Vagina (tissue), 2 donors: ENCODE results near the gene CSH2. TPM values are rescaled to one million over a fixed set of nuclear protein-coding genes. Genes with fewer than 3 reads are reported as not detected.
"Not testable (repeated sequence)": the region's sequence is repeated elsewhere in the genome, so short reads cannot be mapped to it uniquely, and the experiment has no call there.

Experiments
- DNase-seq, 2 donors: peaks; one replicate each; pipeline ENCODE4 v3.0.0-alpha.2; 2017; ENCODE audit errors: extremely low spot score in 2 of 2
- H3K27ac ChIP-seq: fragments of 200-600 bp; sonication (generic); one replicate; pipeline ENCODE4 v1.5.1; 2019
- H3K27me3 ChIP-seq: fragments of 200-600 bp; sonication (generic); one replicate; pipeline ENCODE4 v1.5.1; 2019
- H3K36me3 ChIP-seq, 2 donors: fragments of 200-600 bp; sonication (generic); one replicate each; pipeline ENCODE4 v1.5.1; 2017 to 2019
- H3K4me1 ChIP-seq: fragments of 200-600 bp; sonication (generic); one replicate; pipeline ENCODE4 v1.5.1; 2019
- H3K4me3 ChIP-seq, 2 donors: fragments of 200-600 bp; sonication (generic); 1 replicate in 1 of 2; 2 replicates in 1 of 2; pipeline ENCODE4 v1.5.1; 2016 to 2019
- H3K9me3 ChIP-seq: fragments of 200-600 bp; sonication (generic); one replicate; pipeline ENCODE4 v1.5.1; 2019
- POLR2A ChIP-seq, 2 donors: fragments of 450-650 bp; IDR thresholded peaks; one replicate each; pipeline ENCODE4 v1.6.1; 2017; ENCODE audit warnings: antibody characterized with exemption in 2 of 2, mild to moderate bottlenecking in 2 of 2, moderate library complexity in 2 of 2
- POLR2AphosphoS5 ChIP-seq, 2 donors: sonication (generic); formaldehyde crosslinking; IDR thresholded peaks; one replicate each; pipeline ENCODE4 v1.9.0; 2017; ENCODE audit warnings: antibody characterized with exemption in 2 of 2, mild to moderate bottlenecking in 2 of 2, low read depth in 1 of 2; ENCODE audit not compliant: insufficient read depth in 1 of 2
- intact Hi-C: fragments of 100-400 bp; cut with DNase I; formaldehyde crosslinking; loops from one replicate; pipeline ENCODE4 v1.15.1; 2023
- total RNA-seq: library from RNA; depleted of rRNA; stranded (reverse); fragments of >200 nt; gene quantifications from one replicate; pipeline ENCODE4 v1.2.3, GENCODE V29; 2016
- TF ChIP-seq, protein P1 (sequence below), 3 experiments: fragments of 450-650 bp in 2 of 3; fragments of 200-600 bp in 1 of 3; sonication (generic) in 1 of 3; IDR thresholded peaks; one replicate each; pipeline ENCODE4 v1.5.1; 2017 to 2019; ENCODE audit warnings: antibody characterized with exemption in 3 of 3, mild to moderate bottlenecking in 2 of 3, moderate library complexity in 2 of 3

Gene CSH2
- total RNA-seq, 1 donor from 2014 or later: not detected

DNA sequence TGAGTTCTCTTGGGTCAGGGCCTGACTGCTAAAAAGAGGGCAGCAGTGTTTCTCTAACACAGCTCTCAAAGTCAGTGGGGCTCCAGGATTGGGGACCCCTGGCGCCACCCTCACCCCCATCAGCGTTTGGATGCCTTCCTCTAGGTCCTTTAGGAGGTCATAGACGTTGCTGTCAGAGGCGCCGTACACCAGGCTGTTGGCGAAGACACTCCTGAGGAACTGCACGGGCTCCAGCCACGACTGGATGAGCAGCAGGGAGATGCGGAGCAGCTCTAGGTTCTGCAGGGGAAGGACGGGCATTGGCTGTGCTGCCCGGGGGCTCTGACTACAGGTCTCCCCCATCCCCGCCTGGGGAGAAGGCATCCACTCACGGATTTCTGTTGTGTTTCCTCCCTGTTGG is 44.2 kb upstream of the CSH2 start:
- no peaks in the 10 kb centered on the region for H3K36me3 ChIP-seq
- DNase-seq: no peak
- no peaks in the 10 kb centered on the region for H3K4me1 ChIP-seq
- no peaks in the 10 kb centered on the region for H3K27me3 ChIP-seq
- intact Hi-C loops: loop anchor here (10.0 kb wide), 2 partner anchors 107 to 217 kb away; partner anchors contain the start of genes ERN1 and ICAM2
- H3K4me3 ChIP-seq: no peak overlapping the region
- no peaks in the 10 kb centered on the region for H3K9me3 ChIP-seq
- no peak for TF ChIP-seq POLR2AphosphoS5 (IDR thresholded peaks at IDR 0.05; ENCODE audit: insufficient read depth in 1 of 2, low read depth in 1 of 2)
- TF ChIP-seq POLR2A (IDR thresholded peaks at IDR 0.05): no peak
- TF ChIP-seq, protein P1, sequence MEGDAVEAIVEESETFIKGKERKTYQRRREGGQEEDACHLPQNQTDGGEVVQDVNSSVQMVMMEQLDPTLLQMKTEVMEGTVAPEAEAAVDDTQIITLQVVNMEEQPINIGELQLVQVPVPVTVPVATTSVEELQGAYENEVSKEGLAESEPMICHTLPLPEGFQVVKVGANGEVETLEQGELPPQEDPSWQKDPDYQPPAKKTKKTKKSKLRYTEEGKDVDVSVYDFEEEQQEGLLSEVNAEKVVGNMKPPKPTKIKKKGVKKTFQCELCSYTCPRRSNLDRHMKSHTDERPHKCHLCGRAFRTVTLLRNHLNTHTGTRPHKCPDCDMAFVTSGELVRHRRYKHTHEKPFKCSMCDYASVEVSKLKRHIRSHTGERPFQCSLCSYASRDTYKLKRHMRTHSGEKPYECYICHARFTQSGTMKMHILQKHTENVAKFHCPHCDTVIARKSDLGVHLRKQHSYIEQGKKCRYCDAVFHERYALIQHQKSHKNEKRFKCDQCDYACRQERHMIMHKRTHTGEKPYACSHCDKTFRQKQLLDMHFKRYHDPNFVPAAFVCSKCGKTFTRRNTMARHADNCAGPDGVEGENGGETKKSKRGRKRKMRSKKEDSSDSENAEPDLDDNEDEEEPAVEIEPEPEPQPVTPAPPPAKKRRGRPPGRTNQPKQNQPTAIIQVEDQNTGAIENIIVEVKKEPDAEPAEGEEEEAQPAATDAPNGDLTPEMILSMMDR (IDR thresholded peaks at IDR 0.05): no peak
- H3K27ac ChIP-seq: no peak overlapping the region

GRCh38 chr17:63917206-63917605 is 43.7 kb upstream of the CSH2 start:
- H3K4me1 ChIP-seq, H3K27me3 ChIP-seq, H3K9me3 ChIP-seq, H3K4me3 ChIP-seq, DNase-seq, H3K36me3 ChIP-seq, H3K27ac ChIP-seq: not testable (repeated sequence)
- intact Hi-C loops: loop anchor here (10.0 kb wide), 2 partner anchors 108 to 218 kb away; partner anchors contain the start of genes ERN1 and ICAM2

DNA sequence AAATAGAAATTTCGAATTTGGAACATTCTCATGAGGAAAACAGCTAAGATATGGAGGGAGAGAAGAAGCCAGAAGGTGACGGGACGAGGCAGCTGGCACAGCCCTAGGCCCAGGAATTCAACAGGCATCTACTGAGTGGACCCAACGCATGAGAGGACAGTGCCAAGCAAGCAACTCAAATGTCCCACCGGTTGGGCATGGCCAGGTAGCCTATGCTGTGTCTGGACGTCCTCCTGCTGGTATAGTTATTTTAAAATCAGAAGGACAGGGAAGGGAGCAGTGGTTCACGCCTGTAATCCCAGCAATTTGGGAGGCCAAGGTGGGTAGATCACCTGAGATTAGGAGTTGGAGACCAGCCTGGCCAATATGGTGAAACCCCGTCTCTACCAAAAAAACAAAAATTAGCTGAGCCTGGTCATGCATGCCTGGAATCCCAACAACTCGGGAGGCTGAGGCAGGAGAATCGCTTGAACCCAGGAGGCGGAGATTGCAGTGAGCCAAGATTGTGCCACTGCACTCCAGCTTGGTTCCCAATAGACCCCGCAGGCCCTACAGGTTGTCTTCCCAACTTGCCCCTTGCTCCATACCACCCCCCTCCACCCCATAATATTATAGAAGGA is 43.2 kb upstream of the CSH2 start:
- H3K4me1 ChIP-seq: no peaks in the 10 kb centered on the region
- H3K36me3 ChIP-seq: no peaks in the 10 kb centered on the region
- no peak overlapping the region for H3K27ac ChIP-seq
- no peaks in the 10 kb centered on the region for H3K27me3 ChIP-seq
- intact Hi-C loops: loop anchor here (10.0 kb wide), 2 partner anchors 108 to 218 kb away; partner anchors contain the start of genes ERN1 and ICAM2
- no peak overlapping the region for H3K4me3 ChIP-seq
- no peak for DNase-seq
- H3K9me3 ChIP-seq: no peaks in the 10 kb centered on the region
- TF ChIP-seq POLR2A (IDR thresholded peaks at IDR 0.05): no peak
- TF ChIP-seq POLR2AphosphoS5 (IDR thresholded peaks at IDR 0.05; ENCODE audit: insufficient read depth in 1 of 2, low read depth in 1 of 2): no peak
- TF ChIP-seq, protein P1 (IDR thresholded peaks at IDR 0.05): no peak

DNA sequence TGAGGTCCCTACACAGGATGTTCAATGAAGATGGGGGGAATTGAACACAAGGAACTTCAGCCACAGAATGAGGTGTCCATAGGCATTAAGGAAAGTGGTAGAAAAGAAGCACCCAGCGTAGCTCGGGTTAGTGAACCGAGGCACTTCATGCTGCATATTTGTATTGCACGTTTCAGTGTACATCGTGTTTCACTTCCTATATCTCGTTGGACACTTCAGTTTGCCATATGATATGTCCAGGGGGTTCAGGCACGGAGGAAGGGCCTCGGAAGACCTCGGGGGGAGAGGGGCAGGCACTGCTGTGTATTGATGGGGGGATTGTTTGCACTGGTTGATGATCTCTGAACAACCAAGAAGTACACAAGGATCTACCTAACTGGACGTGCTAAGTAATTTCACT is 42.3 kb upstream of the CSH2 start:
- H3K36me3 ChIP-seq, H3K27me3 ChIP-seq, H3K4me1 ChIP-seq, DNase-seq, H3K27ac ChIP-seq, H3K9me3 ChIP-seq, H3K4me3 ChIP-seq: not testable (repeated sequence)
- intact Hi-C loops: loop anchor here (10.0 kb wide), 2 partner anchors 109 to 219 kb away; partner anchors contain the start of genes ERN1 and ICAM2

GRCh38 chr17:63914471-63914870 is 41.0 kb upstream of the CSH2 start:
- H3K4me3 ChIP-seq: no peak overlapping the region
- DNase-seq: no peak
- no peak for TF ChIP-seq POLR2AphosphoS5 (IDR thresholded peaks at IDR 0.05; ENCODE audit: insufficient read depth in 1 of 2, low read depth in 1 of 2)
- TF ChIP-seq, protein P1 (IDR thresholded peaks at IDR 0.05): no peak
- no peak for TF ChIP-seq POLR2A (IDR thresholded peaks at IDR 0.05)
- H3K27ac ChIP-seq: no peak overlapping the region
- no peaks in the 10 kb centered on the region for H3K4me1 ChIP-seq
- intact Hi-C loops: loop anchor here (10.0 kb wide), 2 partner anchors 110 to 220 kb away; partner anchors contain the start of genes ERN1 and ICAM2
- H3K27me3 ChIP-seq: no peaks in the 10 kb centered on the region
- H3K9me3 ChIP-seq: no peaks in the 10 kb centered on the region
- no peaks in the 10 kb centered on the region for H3K36me3 ChIP-seq

DNA sequence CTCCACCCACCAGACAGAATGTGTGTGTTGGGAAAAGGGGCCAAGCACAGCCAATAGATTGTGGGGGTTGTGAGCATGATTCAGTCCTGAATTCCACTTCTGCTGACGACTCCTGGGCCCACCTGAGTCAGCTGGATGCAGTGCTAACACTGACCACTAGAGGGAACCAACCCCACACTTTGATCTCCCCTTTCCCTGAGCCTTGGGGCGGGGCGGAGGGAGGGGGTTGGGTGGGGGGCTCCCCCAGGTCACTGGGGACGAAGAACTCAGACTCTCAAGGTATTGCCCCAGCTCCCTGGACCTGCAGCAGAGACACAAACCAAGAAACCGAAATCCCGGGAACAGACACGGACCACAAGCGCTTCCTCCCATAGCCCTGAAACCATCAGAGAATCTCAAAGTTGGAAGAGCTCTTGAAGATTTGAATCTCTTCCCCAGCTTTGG is 38.2 kb upstream of the CSH2 start:
- no peaks in the 10 kb centered on the region for H3K4me1 ChIP-seq
- intact Hi-C loops: loop anchor here (10.0 kb wide), 2 partner anchors 113 to 223 kb away; partner anchors contain the start of genes ERN1 and ICAM2
- no peak for DNase-seq
- no peaks in the 10 kb centered on the region for H3K27me3 ChIP-seq
- H3K9me3 ChIP-seq: no peaks in the 10 kb centered on the region
- H3K27ac ChIP-seq: no peak overlapping the region
- H3K36me3 ChIP-seq: no peaks in the 10 kb centered on the region
- TF ChIP-seq POLR2AphosphoS5 (IDR thresholded peaks at IDR 0.05; ENCODE audit: insufficient read depth in 1 of 2, low read depth in 1 of 2) (no peak), POLR2A (IDR thresholded peaks at IDR 0.05) (no peak)
- TF ChIP-seq, protein P1 (IDR thresholded peaks at IDR 0.05): peak; percentile 33 to 80 (median 65)
- no peak overlapping the region for H3K4me3 ChIP-seq
